ENCODE results near the gene VAV2.
A peak's percentile ranks its signal among the peaks of the same experiment; 100 is the strongest.

VAV2 gene

GRCh38 chr9:133812077-133812868, 179.9 kb downstream of the VAV2 start:
- DNase-seq: no peak

- DNase-seq: peak in 2 of 3 experiments; percentile 51 to 77
Observed at GRCh38 chr9:133811471-133811870, 180.7 kb downstream of the VAV2 start.

GRCh38 chr9:133810556-133811195, 181.4 kb downstream of the VAV2 start:
- DNase-seq: no peak

- DNase-seq: no peak
Observed at GRCh38 chr9:133809335-133809734, 182.8 kb downstream of the VAV2 start.

GRCh38 chr9:133807818-133808217, 184.3 kb downstream of the VAV2 start:
- DNase-seq: no peak

- no peak for DNase-seq
Observed at GRCh38 chr9:133807037-133807436, 185.1 kb downstream of the VAV2 start.

- DNase-seq: no peak
Observed at GRCh38 chr9:133806623-133807010, 185.5 kb downstream of the VAV2 start.

- DNase-seq: no peak
Observed at GRCh38 chr9:133805876-133806622, 186.1 kb downstream of the VAV2 start.

GRCh38 chr9:133804199-133804598, 187.9 kb downstream of the VAV2 start:
- no peak for DNase-seq

GRCh38 chr9:133803745-133804144, 188.4 kb downstream of the VAV2 start:
- no peak for DNase-seq

- no peak for DNase-seq
Observed at GRCh38 chr9:133803028-133803585, 189.0 kb downstream of the VAV2 start.

- no peak for DNase-seq
Observed at GRCh38 chr9:133801739-133802138, 190.4 kb downstream of the VAV2 start.

- no peak for DNase-seq
Observed at GRCh38 chr9:133800266-133800665, 191.9 kb downstream of the VAV2 start.

- DNase-seq: no peak
Observed at GRCh38 chr9:133799716-133800115, 192.4 kb downstream of the VAV2 start.

- DNase-seq: no peak
Observed at GRCh38 chr9:133799106-133799505, 193.0 kb downstream of the VAV2 start.

- DNase-seq: no peak
Observed at GRCh38 chr9:133798160-133798559, 194.0 kb downstream of the VAV2 start.

GRCh38 chr9:133797406-133798105, 194.6 kb downstream of the VAV2 start:
- DNase-seq: peak in 1 of 3 experiments; percentile 8

GRCh38 chr9:133796562-133796961, 195.6 kb downstream of the VAV2 start:
- DNase-seq: no peak

GRCh38 chr9:133795049-133795448, 197.1 kb downstream of the VAV2 start:
- DNase-seq: peak in 2 of 3 experiments; percentile 8 to 38

GRCh38 chr9:133794016-133794760, 197.9 kb downstream of the VAV2 start:
- no peak for DNase-seq

GRCh38 chr9:133793471-133793870, 198.7 kb downstream of the VAV2 start:
- DNase-seq: no peak
